ENCODE measurements around the gene UBL4A. TPM values are rescaled to one million over a fixed set of nuclear protein-coding genes. Genes with fewer than 3 reads are reported as not detected.

The UBL4A gene
- total RNA-seq, 1 donor from 2014 or later, result 34.0 TPM

DNA sequence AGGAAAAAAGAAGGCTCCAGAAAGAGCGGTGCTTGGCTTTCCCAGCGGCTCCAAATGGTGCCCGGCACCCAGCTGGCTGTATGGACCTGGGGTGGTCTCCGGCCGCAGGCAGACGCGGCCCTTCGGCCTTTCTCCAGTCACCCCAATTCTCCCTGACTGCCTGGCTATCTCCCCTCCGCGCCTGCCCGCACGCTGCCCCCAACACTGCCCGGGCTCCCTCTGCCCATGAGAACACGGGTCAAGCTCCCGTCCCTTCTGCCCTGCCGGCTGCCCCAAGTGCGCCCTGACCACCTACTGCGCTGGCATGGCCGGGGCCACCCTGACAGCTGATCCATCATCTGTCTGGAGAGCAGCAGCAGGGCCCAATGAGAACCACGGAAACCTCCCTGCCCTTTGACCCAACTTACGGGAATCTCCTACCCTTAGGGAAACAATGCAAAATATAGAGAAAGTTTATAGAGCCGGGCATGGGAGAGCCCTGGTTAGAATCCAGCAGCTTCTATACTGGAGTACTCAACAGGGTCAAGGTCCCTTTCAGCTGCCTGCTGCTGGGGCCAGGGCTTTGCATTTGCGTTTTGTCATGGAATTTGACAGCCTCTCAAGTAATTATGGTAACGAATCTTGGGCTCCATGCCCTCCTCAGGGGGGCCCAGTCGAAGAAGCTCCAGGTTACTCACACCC is 30.8 kb upstream of the UBL4A start:
- H3K4me1 ChIP-seq, result peaks cover 13% of the 10 kb centered on the region
- peak overlapping the region; percentile 90 for H3K27ac ChIP-seq
- no peaks in the 10 kb centered on the region for H3K27me3 ChIP-seq (ENCODE audit: low read depth)
- peak overlapping the region; percentile 67 for H3K4me3 ChIP-seq
- intact Hi-C loops (cut with DNase I), result no loop called here
- DNase-seq (no peak), ATAC-seq (peak in 1 of 2 donors; percentile 1)
- TF ChIP-seq, protein P1, sequence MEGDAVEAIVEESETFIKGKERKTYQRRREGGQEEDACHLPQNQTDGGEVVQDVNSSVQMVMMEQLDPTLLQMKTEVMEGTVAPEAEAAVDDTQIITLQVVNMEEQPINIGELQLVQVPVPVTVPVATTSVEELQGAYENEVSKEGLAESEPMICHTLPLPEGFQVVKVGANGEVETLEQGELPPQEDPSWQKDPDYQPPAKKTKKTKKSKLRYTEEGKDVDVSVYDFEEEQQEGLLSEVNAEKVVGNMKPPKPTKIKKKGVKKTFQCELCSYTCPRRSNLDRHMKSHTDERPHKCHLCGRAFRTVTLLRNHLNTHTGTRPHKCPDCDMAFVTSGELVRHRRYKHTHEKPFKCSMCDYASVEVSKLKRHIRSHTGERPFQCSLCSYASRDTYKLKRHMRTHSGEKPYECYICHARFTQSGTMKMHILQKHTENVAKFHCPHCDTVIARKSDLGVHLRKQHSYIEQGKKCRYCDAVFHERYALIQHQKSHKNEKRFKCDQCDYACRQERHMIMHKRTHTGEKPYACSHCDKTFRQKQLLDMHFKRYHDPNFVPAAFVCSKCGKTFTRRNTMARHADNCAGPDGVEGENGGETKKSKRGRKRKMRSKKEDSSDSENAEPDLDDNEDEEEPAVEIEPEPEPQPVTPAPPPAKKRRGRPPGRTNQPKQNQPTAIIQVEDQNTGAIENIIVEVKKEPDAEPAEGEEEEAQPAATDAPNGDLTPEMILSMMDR (IDR thresholded peaks at IDR 0.05), result no peak
- no peaks in the 10 kb centered on the region for H3K9me3 ChIP-seq
- no peaks in the 10 kb centered on the region for H3K36me3 ChIP-seq

DNA sequence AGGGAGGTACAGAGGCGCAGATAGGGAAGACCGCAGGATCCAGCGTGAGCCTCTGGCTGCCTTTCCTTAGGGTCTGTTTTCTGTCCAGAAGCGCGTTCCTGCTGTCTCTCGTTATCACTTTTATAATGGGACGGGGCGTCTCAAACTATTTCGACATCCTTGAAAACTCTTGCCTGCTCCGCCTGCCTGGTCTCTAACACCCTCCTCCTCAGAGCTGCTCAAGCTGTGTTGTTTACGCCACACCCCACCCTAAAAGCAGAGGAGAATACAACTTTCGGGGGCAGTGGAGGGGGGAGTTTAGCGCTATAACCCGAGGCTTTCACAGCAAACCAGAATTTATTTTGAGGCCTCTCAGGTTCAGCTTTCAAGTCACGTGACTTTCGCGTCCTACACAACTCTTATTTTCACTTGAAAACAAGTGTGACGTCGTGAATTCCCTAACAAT is 30.3 kb upstream of the UBL4A start:
- Histone ChIP-seq H3K27me3 (ENCODE audit: low read depth) (no peaks in the 10 kb centered on the region), H3K27ac (peak overlapping the region; percentile 90), H3K4me3 (peak overlapping the region; percentile 67), H3K4me1 (peaks cover 13% of the 10 kb centered on the region), H3K36me3 (no peaks in the 10 kb centered on the region), H3K9me3 (no peaks in the 10 kb centered on the region)
- peak; percentile 37 to 46 for ATAC-seq
- intact Hi-C loops (cut with DNase I), result no loop called here
- TF ChIP-seq, protein P1 (IDR thresholded peaks at IDR 0.05), result no peak
- no peak for DNase-seq

DNA sequence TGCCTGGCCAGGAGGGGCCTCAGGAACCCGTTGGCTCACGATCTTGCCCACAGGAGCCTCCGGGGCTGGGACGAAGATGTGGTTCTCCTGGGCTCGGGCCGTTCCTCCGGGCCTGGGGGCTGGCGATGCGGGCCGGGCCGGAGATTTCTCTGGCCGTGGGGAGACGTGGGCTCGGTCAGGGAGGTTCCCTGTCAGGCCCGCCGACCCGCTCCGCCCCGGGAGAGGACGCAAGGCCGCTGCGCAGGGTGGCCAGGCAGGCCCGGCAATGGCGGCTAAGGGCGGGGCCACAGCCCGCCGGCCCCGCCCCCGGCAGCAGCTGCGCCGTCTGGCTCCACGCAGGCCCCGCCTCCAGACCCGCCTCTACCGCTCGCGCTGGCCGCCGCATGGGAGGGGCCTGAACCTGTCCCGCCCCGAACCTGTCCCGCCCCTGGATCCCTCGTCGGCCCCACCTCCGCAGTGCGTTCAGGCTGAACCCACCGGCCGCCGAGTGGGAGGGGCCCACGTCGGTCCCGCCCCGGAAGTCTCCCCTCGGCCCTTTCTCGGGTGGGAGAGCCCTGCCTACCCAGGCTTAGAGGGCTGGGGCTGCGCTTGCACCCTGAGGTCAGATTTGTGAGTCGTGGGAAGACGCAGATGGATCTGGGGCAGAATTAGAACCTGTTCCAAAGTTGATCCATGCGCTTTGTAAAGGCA is 29.7 kb upstream of the UBL4A start, which contains the start of gene FAM3A:
TSS of gene FAM3A (minus strand) at position 267 of the 690 bp plus-strand sequence. CDS start 460 bp downstream, outside the sequence.
- intact Hi-C loops (cut with DNase I), result no loop called here

DNA sequence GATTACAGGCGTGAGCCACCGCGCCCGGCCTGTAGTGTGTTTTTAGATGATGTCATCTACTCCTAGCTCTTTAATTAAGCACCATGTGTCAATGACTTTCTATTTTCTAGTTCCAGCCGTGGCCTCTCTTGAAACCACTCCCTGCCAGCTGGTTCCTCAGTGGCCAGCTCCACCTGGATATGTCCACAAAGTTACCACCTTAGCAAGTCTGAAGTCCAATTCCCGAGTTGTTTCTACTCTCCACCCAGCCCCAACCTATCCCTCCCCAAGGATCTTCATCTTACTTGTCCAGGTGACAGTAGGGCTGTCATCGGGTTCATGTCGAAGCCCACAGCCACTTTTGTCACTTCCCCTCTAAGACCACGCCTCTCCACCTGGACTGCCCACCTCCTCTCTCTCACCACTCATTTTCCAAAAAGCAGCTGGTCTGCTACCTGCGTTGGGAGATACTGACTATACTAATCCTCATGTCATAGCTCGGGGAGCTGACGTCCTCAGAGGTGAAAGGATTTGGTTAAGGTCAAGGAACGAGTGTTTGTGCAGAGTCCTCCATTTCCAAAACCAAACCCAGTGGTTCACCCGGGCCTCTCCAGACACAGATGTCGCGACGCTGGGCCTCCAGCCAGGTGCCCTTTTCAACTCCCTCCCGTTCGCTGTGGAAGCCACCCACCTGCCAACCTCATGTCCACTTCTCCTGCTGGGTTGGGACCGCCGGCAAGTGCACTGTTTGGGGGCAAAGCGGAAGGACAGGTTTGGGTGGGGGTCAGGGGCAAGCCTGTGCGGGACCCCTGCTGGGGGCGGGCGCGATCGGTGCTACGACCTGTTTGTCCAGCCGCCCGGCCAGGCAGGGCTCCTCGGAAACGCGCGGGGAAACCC is 28.9 kb upstream of the UBL4A start:
- Histone ChIP-seq H3K4me1 (peaks cover 13% of the 10 kb centered on the region), H3K27me3 (ENCODE audit: low read depth) (no peaks in the 10 kb centered on the region), H3K4me3 (peak overlapping the region; percentile 67), H3K36me3 (no peaks in the 10 kb centered on the region), H3K27ac (peak overlapping the region; percentile 90), H3K9me3 (no peaks in the 10 kb centered on the region)
- intact Hi-C loops (cut with DNase I), result no loop called here
- TF ChIP-seq, protein P1 (IDR thresholded peaks at IDR 0.05), result no peak
- peak; percentile 9 to 26 for ATAC-seq
- DNase-seq, result peak; percentile 55

More for the DNA sequence above, 29.7 kb upstream of the UBL4A start, which contains the start of gene FAM3A:
- H3K4me3 ChIP-seq, result peak within 1 kb of the TSS; percentile 67
- H3K27ac ChIP-seq, result peak within 1 kb of the TSS; percentile 90
- no peaks in the 10 kb centered on the region for H3K36me3 ChIP-seq
- H3K9me3 ChIP-seq, result no peaks in the 10 kb centered on the region
- ATAC-seq (peak; percentile 96 to 98), DNase-seq (peak; percentile 93)
- TF ChIP-seq, protein P1 (IDR thresholded peaks at IDR 0.05), result no peak
- peaks cover 13% of the 10 kb centered on the region for H3K4me1 ChIP-seq
- no peaks in the 10 kb centered on the region for H3K27me3 ChIP-seq (ENCODE audit: low read depth)

DNA sequence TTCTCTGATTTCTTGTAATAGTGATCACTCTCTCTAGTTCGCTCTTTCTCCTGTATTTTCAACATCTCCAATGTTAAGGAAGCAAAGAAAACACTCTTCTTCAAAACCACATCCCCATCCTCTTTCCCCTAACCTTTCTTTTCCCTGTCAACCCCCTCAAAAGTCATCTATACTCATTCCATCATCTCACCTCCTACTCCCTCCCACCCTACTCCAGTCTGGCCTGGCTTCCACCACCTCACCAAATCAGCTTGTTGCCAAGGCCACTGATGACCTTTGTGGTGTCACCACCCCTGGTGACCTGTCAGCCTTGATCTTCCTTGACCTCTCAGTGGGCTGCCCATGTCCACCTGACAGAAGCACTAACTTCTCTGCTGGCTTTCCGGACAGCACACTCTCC is 27.3 kb upstream of the UBL4A start:
- H3K27ac ChIP-seq, result no peak overlapping the region
- intact Hi-C loops (cut with DNase I), result no loop called here
- H3K4me3 ChIP-seq, result no peak overlapping the region
- no peak for DNase-seq
- no peak for ATAC-seq
- no peaks in the 10 kb centered on the region for H3K27me3 ChIP-seq (ENCODE audit: low read depth)
- no peaks in the 10 kb centered on the region for H3K36me3 ChIP-seq
- TF ChIP-seq, protein P1 (IDR thresholded peaks at IDR 0.05), result no peak
- H3K9me3 ChIP-seq, result no peaks in the 10 kb centered on the region
- peaks cover 13% of the 10 kb centered on the region for H3K4me1 ChIP-seq
